HepG2 (cell line): ENCODE data around the gene KIF1B. TPM values are rescaled to one million over a fixed set of nuclear protein-coding genes. Genes with fewer than 3 reads are reported as not detected.

ENCODE experiments used
- ATAC-seq: fragments of 200-7000 bp; cut with Tn5 transposase; 3 replicates; pipeline ENCODE4 v1.9.1; 2020; ENCODE audit warnings: mild to moderate bottlenecking, moderate library complexity
- BruUV-seq: library from RNA; stranded (reverse); fragments of 400-500 nt; replicated peaks from 2 replicates; lab custom pipeline; 2021; lab: Mats Ljungman, UMichigan
- CTCF ChIA-PET: fragments of 300-600 bp; formaldehyde crosslinking; extraction: SDS; loops from one replicate; lab custom pipeline; 2021; ENCODE audit warnings: low total read pairs, inconsistent platforms, low intra/inter-chr PET ratio; lab: Yijun Ruan, JAX
- POLR2A ChIA-PET: fragments of 350-600 bp; sonication (Branson Sonifier 250); formaldehyde crosslinking; loops from one replicate; lab custom pipeline; 2020; ENCODE audit warnings: antibody characterized with exemption, inconsistent platforms; lab: Yijun Ruan, JAX
- DNase-seq: peaks from one replicate; pipeline ENCODE4 v3.0.0-alpha.2; 2015; ENCODE audit warnings: low spot score
- FAIRE-seq: peaks from 3 replicates; lab custom pipeline; 2011; peaks lifted over from hg19 to GRCh38; lab: Jason Lieb, UNC
- H2AFZ ChIP-seq: one replicate; pipeline ENCODE4 v1.6.1; 2011; ENCODE audit warnings: low read length, inconsistent platforms
- H3K27ac ChIP-seq: fragments of 300-600 bp; 3 replicates; pipeline ENCODE4 v1.8.0; 2011; ENCODE audit warnings: mixed run types, mild to moderate bottlenecking, mixed read lengths, low read length, inconsistent platforms; ENCODE audit not compliant: insufficient read depth; ENCODE audit errors: extremely low read length
- H3K27me3 ChIP-seq, 2 experiments: fragments of 200-600 bp in 1 of 2; 2 replicates in 1 of 2; 3 replicates in 1 of 2; pipeline versions ENCODE4 v1.6.0 to v1.8.0; 2011; ENCODE audit warnings: low read length in 2 of 2, mild to moderate bottlenecking in 2 of 2, moderate library complexity in 2 of 2, inconsistent platforms in 1 of 2; ENCODE audit not compliant: insufficient read depth in 2 of 2, control insufficient read depth in 1 of 2
- H3K36me3 ChIP-seq, 2 experiments: fragments of 200-600 bp in 1 of 2; replicated peaks in 1 of 2; 2 replicates in 1 of 2; 3 replicates in 1 of 2; pipeline versions ENCODE4 v1.5.1 to v1.8.0; 2011; ENCODE audit warnings: low read length in 2 of 2, inconsistent platforms in 1 of 2; ENCODE audit not compliant: insufficient read depth in 2 of 2, control insufficient read depth in 1 of 2
- H3K4me1 ChIP-seq: 2 replicates; pipeline ENCODE4 v1.5.1; 2012; ENCODE audit warnings: low read length, inconsistent platforms; ENCODE audit not compliant: insufficient read depth
- H3K4me2 ChIP-seq: 2 replicates; pipeline ENCODE4 v1.6.0; 2011; ENCODE audit warnings: low read depth, low read length, inconsistent platforms
- H3K4me3 ChIP-seq, 3 experiments: fragments of 200-600 bp in 1 of 3; sonication (generic), shearing (Covaris generic) in 1 of 3; replicated peaks in 1 of 3; 2 replicates each; pipeline ENCODE4 v1.5.1; 2011 to 2016; ENCODE audit warnings: low read length in 3 of 3, inconsistent platforms in 2 of 3, low read depth in 2 of 3, mild to moderate bottlenecking in 2 of 3, control low read depth in 1 of 3, mixed read lengths in 1 of 3; ENCODE audit not compliant: insufficient read depth in 1 of 3
- H3K79me2 ChIP-seq: one replicate; pipeline ENCODE4 v1.6.1; 2011; ENCODE audit warnings: low read length, inconsistent platforms; ENCODE audit not compliant: insufficient read depth
- H3K9ac ChIP-seq: 2 replicates; pipeline ENCODE4 v1.6.0; 2011; ENCODE audit warnings: mild to moderate bottlenecking, low read depth, low read length, inconsistent platforms; ENCODE audit not compliant: insufficient read depth
- H3K9me3 ChIP-seq: 2 replicates; pipeline ENCODE4 v1.5.1; 2012; ENCODE audit warnings: mild to moderate bottlenecking, low read length
- H4K20me1 ChIP-seq: 2 replicates; pipeline ENCODE4 v1.6.0; 2011; ENCODE audit warnings: inconsistent platforms, mild to moderate bottlenecking, low read length, moderate library complexity; ENCODE audit not compliant: insufficient read depth
- GZF1 ChIP-seq: sonication (generic); formaldehyde crosslinking; IDR thresholded peaks from 2 replicates; pipeline ENCODE4 v1.5.1; 2020; ENCODE audit warnings: mild to moderate bottlenecking, missing genetic modification reagents
- HDAC1 ChIP-seq: sonication (generic); formaldehyde crosslinking; IDR thresholded peaks from 2 replicates; pipeline ENCODE4 v1.5.1; 2020; ENCODE audit warnings: mild to moderate bottlenecking, missing genetic modification reagents
- MED1 ChIP-seq: sonication (generic); formaldehyde crosslinking; IDR thresholded peaks from 2 replicates; pipeline ENCODE4 v1.4.0; 2020; ENCODE audit warnings: missing genetic modification reagents
- PHB2 ChIP-seq: fragments of 450-650 bp; IDR thresholded peaks from 2 replicates; pipeline ENCODE4 v1.6.1; 2018; ENCODE audit not compliant: partially characterized antibody
- RXRB ChIP-seq: IDR thresholded peaks from 2 replicates; pipeline ENCODE4 v1.6.1; 2016; ENCODE audit warnings: borderline replicate concordance, missing genetic modification reagents, missing compliant biosample characterization
- SSRP1 ChIP-seq: IDR thresholded peaks from 2 replicates; pipeline ENCODE4 v1.6.1; 2016; ENCODE audit warnings: control low read depth
- ZNF232 ChIP-seq: sonication (generic); formaldehyde crosslinking; IDR thresholded peaks from 2 replicates; pipeline ENCODE4 v1.4.0; 2020; ENCODE audit warnings: missing genetic modification reagents, borderline replicate concordance
- ZNF543 ChIP-seq: sonication (generic); formaldehyde crosslinking; IDR thresholded peaks from 2 replicates; pipeline ENCODE4 v1.4.0; 2020; ENCODE audit warnings: mild to moderate bottlenecking, missing genetic modification reagents
- ZNF644 ChIP-seq: IDR thresholded peaks from 2 replicates; pipeline ENCODE4 v1.6.1; 2016; ENCODE audit warnings: low read depth
- ZNF724P ChIP-seq: sonication (generic); formaldehyde crosslinking; IDR thresholded peaks from 2 replicates; pipeline ENCODE4 v1.8.0; 2022; ENCODE audit warnings: missing genetic modification reagents, borderline replicate concordance
- ZNF761 ChIP-seq: sonication (generic); formaldehyde crosslinking; conservative IDR thresholded peaks from 2 replicates; pipeline ENCODE4 v1.4.0; 2020; ENCODE audit warnings: mild to moderate bottlenecking, missing genetic modification reagents
- ZNF768 ChIP-seq: sonication (generic); formaldehyde crosslinking; IDR thresholded peaks from 2 replicates; pipeline ENCODE4 v1.4.0; 2020; ENCODE audit warnings: missing genetic modification reagents
- WGBS: methylation state at CpG from one replicate; pipeline ENCODE4 v1.1.6; 2017; ENCODE audit warnings: low lambda C conversion rate; 5-methylcytosine and 5-hydroxymethylcytosine counted together
- in situ Hi-C: cut with HindIII; loops from 2 replicates; pipeline ENCODE4 v1.10.0; 2017; ENCODE audit warnings: low pct_unique_long_range_greater_than_20kb; ENCODE audit not compliant: extremely low pct_ligation_motif_present
- intact Hi-C: fragments of 100-400 bp; cut with micrococcal nuclease; formaldehyde crosslinking; loops from one replicate; pipeline ENCODE4 v1.10.0; 2022; ENCODE audit not compliant: unreplicated experiment
- polyA plus RNA-seq, 8 experiments: library from polyadenylated mRNA; depleted of rRNA in 3 of 8; stranded (reverse) in 7 of 8; unstranded in 1 of 8; fragments of >200 nt; fragmentation: Illumina TruSeq in 4 of 8; extraction: Trizol in 4 of 8; gene quantifications; 2 replicates each; pipeline versions ENCODE4 v1.2.1 to v1.2.3, GENCODE V29; 2011 to 2016; ENCODE audit warnings: low read depth in 4 of 8, missing spikeins in 1 of 8, mixed read lengths in 1 of 8; ENCODE audit not compliant: insufficient read depth in 1 of 8
- total RNA-seq, 5 experiments: library from RNA; depleted of rRNA; stranded (reverse); fragments of >200 nt; fragmentation: Illumina TruSeq; extraction: Trizol; gene quantifications; 2 replicates each; pipeline ENCODE4 v1.2.3, GENCODE V29; 2016; ENCODE audit warnings: low read depth in 1 of 5
- TF ChIP-seq, protein P1 (sequence below): sonication (generic); formaldehyde crosslinking; IDR thresholded peaks from 2 replicates; pipeline ENCODE4 v1.9.0; 2022; ENCODE audit warnings: missing genetic modification reagents, mild to moderate bottlenecking, borderline replicate concordance
- TF ChIP-seq, protein P2 (sequence below): sonication (generic); formaldehyde crosslinking; IDR thresholded peaks from 2 replicates; pipeline ENCODE4 v1.9.0; 2021; ENCODE audit warnings: missing genetic modification reagents, borderline replicate concordance
- TF ChIP-seq, protein P3 (sequence below), 2 experiments: sonication (generic) in 1 of 2; formaldehyde crosslinking in 1 of 2; IDR thresholded peaks; 2 replicates each; pipeline versions ENCODE4 v1.6.1 to v1.9.0; 2014 to 2022; ENCODE audit warnings: antibody characterized with exemption in 1 of 2, borderline replicate concordance in 1 of 2, inconsistent platforms in 1 of 2, low read depth in 1 of 2, missing genetic modification reagents in 1 of 2

KIF1B gene
- total and polyA plus RNA-seq, 2 of the 13 experiments (the other 11 are each of a cell fraction or from before 2014, with no cell fraction given) = 26.7 to 32.5 TPM

DNA sequence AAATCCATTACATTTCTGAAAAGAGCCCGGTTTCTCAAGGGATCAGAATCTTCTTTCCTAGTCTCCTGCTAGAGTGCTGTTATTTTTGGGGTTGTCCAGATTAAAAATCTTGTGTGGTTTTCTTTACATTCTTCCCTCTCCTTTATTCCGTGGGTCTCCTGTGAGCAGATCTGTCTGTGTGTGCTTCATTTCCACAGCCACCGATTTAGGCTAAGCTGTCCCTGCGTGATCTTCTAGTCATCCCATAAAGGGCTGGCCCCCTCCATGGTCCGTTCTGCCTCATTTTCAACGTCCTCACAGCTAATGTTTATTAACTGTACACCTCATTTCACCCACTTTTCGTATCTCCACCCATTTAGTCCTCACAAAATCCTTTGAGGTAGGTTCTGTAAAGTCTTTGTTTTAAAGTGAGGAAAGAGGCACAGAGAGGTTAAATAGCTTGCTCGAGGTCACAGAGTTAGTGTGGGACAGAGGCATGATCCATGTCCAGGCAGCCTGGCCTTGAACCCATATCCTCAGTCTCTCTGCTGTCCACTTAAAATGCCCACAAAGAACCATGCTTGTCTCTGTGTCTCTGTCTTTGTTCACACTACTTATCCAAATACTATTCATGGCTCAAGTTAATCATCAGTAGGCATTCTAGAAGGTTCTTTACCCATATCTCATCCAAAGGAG is 38.2 kb upstream of the KIF1B start:
- DNase-seq (peak; percentile 61), FAIRE-seq (peak; percentile 18), ATAC-seq (no peak)
- ChIA-PET POLR2A (interaction anchor here (1.2 to 1.3 kb wide), 2 partner anchors 38 to 39 kb away, joined by 3 to 5 read pairs; partner anchors contain the start of gene KIF1B), CTCF (no interaction called here)
- Histone ChIP-seq H3K4me2 (peak overlapping the region; percentile 77), H3K36me3 (peaks cover 1 to 11% of the 10 kb centered on the region in 2 experiments; a peak in 3 of 5 replicates), H4K20me1 (no peaks in the 10 kb centered on the region), H3K4me3 (peak overlapping the region; percentile 44 to 62 (median 50); a peak in 5 of 6 replicates), H3K79me2 (peaks cover 21% of the 10 kb centered on the region), H3K4me1 (peaks cover 53% of the 10 kb centered on the region), H2AFZ (no peak overlapping the region), H3K27me3 (no peaks in the 10 kb centered on the region), H3K9me3 (no peaks in the 10 kb centered on the region), H3K9ac (peak overlapping the region; percentile 77), H3K27ac (peak overlapping the region; percentile 92)
- intact Hi-C loops (loop anchor here (5.0 kb wide), 1 partner anchor 40 kb away; the partner anchor contains the start of gene KIF1B), in situ Hi-C loops (no loop called here)
- 55% methylated on average over 8 of the region's 8 CpGs for WGBS
- no TSS peak for BruUV-seq
- TF ChIP-seq, protein P1, sequence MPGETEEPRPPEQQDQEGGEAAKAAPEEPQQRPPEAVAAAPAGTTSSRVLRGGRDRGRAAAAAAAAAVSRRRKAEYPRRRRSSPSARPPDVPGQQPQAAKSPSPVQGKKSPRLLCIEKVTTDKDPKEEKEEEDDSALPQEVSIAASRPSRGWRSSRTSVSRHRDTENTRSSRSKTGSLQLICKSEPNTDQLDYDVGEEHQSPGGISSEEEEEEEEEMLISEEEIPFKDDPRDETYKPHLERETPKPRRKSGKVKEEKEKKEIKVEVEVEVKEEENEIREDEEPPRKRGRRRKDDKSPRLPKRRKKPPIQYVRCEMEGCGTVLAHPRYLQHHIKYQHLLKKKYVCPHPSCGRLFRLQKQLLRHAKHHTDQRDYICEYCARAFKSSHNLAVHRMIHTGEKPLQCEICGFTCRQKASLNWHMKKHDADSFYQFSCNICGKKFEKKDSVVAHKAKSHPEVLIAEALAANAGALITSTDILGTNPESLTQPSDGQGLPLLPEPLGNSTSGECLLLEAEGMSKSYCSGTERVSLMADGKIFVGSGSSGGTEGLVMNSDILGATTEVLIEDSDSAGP (CRISPR knock-in tag) = no peak
- TF ChIP-seq ZNF724P (CRISPR knock-in tag) (no peak), ZNF761 (no peak), ZNF644 (CRISPR knock-in tag) (no peak), ZNF232 (CRISPR knock-in tag) (peak; percentile 32; the same call in 1 of the 2 replicates), SSRP1 (0 out of 2 replicates have a peak, but pooled peaks have one; percentile 18), ZNF768 (CRISPR knock-in tag) (peak; percentile 81; the same call in 1 of the 2 replicates), HDAC1 (CRISPR knock-in tag) (peak; percentile 15; the same call in 1 of the 2 replicates), RXRB (CRISPR knock-in tag) (peak; percentile 71), GZF1 (CRISPR knock-in tag) (no peak), ZNF543 (CRISPR knock-in tag) (no peak), PHB2 (no peak), MED1 (peak; percentile 54; the same call in 1 of the 2 replicates)
- TF ChIP-seq, protein P2, sequence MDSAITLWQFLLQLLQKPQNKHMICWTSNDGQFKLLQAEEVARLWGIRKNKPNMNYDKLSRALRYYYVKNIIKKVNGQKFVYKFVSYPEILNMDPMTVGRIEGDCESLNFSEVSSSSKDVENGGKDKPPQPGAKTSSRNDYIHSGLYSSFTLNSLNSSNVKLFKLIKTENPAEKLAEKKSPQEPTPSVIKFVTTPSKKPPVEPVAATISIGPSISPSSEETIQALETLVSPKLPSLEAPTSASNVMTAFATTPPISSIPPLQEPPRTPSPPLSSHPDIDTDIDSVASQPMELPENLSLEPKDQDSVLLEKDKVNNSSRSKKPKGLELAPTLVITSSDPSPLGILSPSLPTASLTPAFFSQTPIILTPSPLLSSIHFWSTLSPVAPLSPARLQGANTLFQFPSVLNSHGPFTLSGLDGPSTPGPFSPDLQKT (CRISPR knock-in tag) = no peak
- TF ChIP-seq, protein P3, sequence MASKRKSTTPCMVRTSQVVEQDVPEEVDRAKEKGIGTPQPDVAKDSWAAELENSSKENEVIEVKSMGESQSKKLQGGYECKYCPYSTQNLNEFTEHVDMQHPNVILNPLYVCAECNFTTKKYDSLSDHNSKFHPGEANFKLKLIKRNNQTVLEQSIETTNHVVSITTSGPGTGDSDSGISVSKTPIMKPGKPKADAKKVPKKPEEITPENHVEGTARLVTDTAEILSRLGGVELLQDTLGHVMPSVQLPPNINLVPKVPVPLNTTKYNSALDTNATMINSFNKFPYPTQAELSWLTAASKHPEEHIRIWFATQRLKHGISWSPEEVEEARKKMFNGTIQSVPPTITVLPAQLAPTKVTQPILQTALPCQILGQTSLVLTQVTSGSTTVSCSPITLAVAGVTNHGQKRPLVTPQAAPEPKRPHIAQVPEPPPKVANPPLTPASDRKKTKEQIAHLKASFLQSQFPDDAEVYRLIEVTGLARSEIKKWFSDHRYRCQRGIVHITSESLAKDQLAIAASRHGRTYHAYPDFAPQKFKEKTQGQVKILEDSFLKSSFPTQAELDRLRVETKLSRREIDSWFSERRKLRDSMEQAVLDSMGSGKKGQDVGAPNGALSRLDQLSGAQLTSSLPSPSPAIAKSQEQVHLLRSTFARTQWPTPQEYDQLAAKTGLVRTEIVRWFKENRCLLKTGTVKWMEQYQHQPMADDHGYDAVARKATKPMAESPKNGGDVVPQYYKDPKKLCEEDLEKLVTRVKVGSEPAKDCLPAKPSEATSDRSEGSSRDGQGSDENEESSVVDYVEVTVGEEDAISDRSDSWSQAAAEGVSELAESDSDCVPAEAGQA (IDR thresholded peaks at IDR 0.05; ENCODE audit: low read depth) = no peak
- TF ChIP-seq, protein P3 (CRISPR knock-in tag; IDR thresholded peaks at IDR 0.05; ENCODE audit: borderline replicate concordance) = no peak
